ENCODE results near the gene BAIAP2L1. TPM values are rescaled to one million over a fixed set of nuclear protein-coding genes. Genes with fewer than 3 reads are reported as not detected.

BAIAP2L1 gene
- total RNA-seq, 1 donor from 2014 or later: 2.1 TPM

- no peak for TF ChIP-seq CTCF (IDR thresholded peaks at IDR 0.05; ENCODE audit: borderline replicate concordance)
- H3K36me3 ChIP-seq: peaks cover 34% of the 10 kb centered on the region
Measured at GRCh38 chr7:98307971-98308466, 92.9 kb downstream of the BAIAP2L1 start.

GRCh38 chr7:98305951-98306535, 94.8 kb downstream of the BAIAP2L1 start:
- TF ChIP-seq CTCF (IDR thresholded peaks at IDR 0.05; ENCODE audit: borderline replicate concordance): no peak
- Histone ChIP-seq H3K4me1 (peaks cover 4% of the 10 kb centered on the region), H3K9me3 (replicated peaks) (no peaks in the 10 kb centered on the region), H3K27ac (replicated peaks) (no peak overlapping the region), H3K36me3 (peaks cover 38% of the 10 kb centered on the region), H3K27me3 (ENCODE audit: low read depth) (no peaks in the 10 kb centered on the region), H3K4me3 (no peak overlapping the region)
- DNase-seq: no peak
- intact Hi-C loops (cut with micrococcal nuclease): no loop called here

More at GRCh38 chr7:98307971-98308466, 92.9 kb downstream of the BAIAP2L1 start:
- H3K4me1 ChIP-seq: peaks cover 4% of the 10 kb centered on the region
- no peaks in the 10 kb centered on the region for H3K9me3 ChIP-seq (replicated peaks)
- intact Hi-C loops (cut with micrococcal nuclease): no loop called here
- H3K27ac ChIP-seq (replicated peaks): no peak overlapping the region
- no peak overlapping the region for H3K4me3 ChIP-seq
- no peaks in the 10 kb centered on the region for H3K27me3 ChIP-seq (ENCODE audit: low read depth)
- no peak for DNase-seq

GRCh38 chr7:98303906-98304305, 97.0 kb downstream of the BAIAP2L1 start:
- peaks cover 24% of the 10 kb centered on the region for H3K36me3 ChIP-seq
- no peaks in the 10 kb centered on the region for H3K9me3 ChIP-seq (replicated peaks)
- H3K4me3 ChIP-seq: no peak overlapping the region
- no peak for TF ChIP-seq CTCF (IDR thresholded peaks at IDR 0.05; ENCODE audit: borderline replicate concordance)
- intact Hi-C loops (cut with micrococcal nuclease): no loop called here
- no peak overlapping the region for H3K27ac ChIP-seq (replicated peaks)
- DNase-seq: no peak
- H3K4me1 ChIP-seq: peaks cover 4% of the 10 kb centered on the region
- no peaks in the 10 kb centered on the region for H3K27me3 ChIP-seq (ENCODE audit: low read depth)

- intact Hi-C loops (cut with micrococcal nuclease): no loop called here
- peaks cover 18% of the 10 kb centered on the region for H3K36me3 ChIP-seq
- TF ChIP-seq CTCF (IDR thresholded peaks at IDR 0.05; ENCODE audit: borderline replicate concordance): no peak
- no peak overlapping the region for H3K4me3 ChIP-seq
- no peak for DNase-seq
- no peak overlapping the region for H3K27ac ChIP-seq (replicated peaks)
- H3K4me1 ChIP-seq: peaks cover 4% of the 10 kb centered on the region
- no peaks in the 10 kb centered on the region for H3K27me3 ChIP-seq (ENCODE audit: low read depth)
- no peaks in the 10 kb centered on the region for H3K9me3 ChIP-seq (replicated peaks)
Measured at GRCh38 chr7:98303176-98303865, 97.6 kb downstream of the BAIAP2L1 start.

DNA sequence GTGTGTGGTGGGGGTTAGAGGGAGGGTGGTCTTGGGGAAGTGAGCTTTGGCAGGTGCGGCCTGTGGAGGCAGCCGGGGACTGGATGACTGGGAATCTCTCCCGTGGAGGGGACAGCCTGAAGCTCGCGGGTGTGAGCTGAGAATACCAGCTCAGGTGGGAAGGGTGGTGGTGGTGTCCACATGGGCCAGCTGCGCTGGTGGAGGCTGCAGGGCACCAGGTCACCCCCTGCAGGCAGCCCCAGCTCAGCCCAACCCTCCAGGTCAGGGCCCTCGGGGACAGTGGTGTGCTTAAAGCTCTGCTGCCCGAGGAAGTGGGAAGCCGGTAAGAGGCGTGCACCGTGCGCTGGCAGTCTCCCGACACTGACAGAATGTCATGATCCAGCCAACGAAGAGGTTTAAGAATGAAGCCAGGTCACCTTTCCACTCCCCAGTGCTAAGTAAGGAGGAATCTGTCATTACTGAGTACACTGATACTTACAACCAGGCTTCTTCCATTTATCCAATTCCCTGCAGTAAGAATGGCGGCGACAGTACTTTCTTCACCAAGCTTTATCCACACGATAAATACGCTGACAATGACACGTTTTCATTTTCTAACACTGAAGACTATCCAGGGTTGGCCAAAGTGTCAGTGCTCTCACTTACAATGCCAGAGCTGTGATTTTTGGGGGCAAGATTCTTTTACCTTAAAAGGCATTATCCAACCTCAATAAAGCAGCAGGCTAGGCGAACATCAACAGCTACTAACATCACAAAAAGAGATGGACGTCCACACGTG, 99.0 kb downstream of the BAIAP2L1 start:
- H3K27ac ChIP-seq (replicated peaks): no peak overlapping the region
- H3K9me3 ChIP-seq (replicated peaks): no peaks in the 10 kb centered on the region
- no peak for TF ChIP-seq CTCF (IDR thresholded peaks at IDR 0.05; ENCODE audit: borderline replicate concordance)
- peaks cover 4% of the 10 kb centered on the region for H3K4me1 ChIP-seq
- intact Hi-C loops (cut with micrococcal nuclease): no loop called here
- no peak overlapping the region for H3K4me3 ChIP-seq
- no peaks in the 10 kb centered on the region for H3K27me3 ChIP-seq (ENCODE audit: low read depth)
- DNase-seq: no peak
- H3K36me3 ChIP-seq: peaks cover 5% of the 10 kb centered on the region

All from left ventricle myocardium inferior (tissue), 1 donor.